Left forelimb (tissue), 1 donor: ENCODE data around the gene NTMT2.
"Not testable (repeated sequence)": the region's sequence is repeated elsewhere in the genome, so short reads cannot be mapped to it uniquely, and the experiment has no call there.

Experiments
- DNase-seq: peaks from one replicate; pipeline ENCODE4 v3.0.0-alpha.2; 2018; ENCODE audit warnings: low spot score

NTMT2 gene

DNA sequence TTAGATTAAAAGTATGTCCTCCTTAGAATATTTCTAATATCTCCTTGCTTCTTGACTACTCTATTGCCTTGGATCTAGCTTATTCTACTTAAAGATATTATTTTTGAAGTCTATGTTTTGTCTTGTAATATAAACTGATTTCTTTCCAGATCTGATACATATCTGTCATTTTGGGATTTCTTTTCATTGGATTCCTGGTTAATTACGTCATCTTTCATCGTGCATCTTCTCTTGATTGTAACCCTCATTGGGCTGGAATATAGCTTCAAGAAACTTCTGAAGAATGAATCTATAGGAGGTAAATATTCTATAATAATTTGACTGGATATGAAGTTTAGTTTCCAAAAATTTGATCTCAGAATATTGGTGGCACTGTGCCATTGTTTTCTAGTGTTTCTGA is 12.1 kb downstream of the NTMT2 start:
- DNase-seq: no peak

DNA sequence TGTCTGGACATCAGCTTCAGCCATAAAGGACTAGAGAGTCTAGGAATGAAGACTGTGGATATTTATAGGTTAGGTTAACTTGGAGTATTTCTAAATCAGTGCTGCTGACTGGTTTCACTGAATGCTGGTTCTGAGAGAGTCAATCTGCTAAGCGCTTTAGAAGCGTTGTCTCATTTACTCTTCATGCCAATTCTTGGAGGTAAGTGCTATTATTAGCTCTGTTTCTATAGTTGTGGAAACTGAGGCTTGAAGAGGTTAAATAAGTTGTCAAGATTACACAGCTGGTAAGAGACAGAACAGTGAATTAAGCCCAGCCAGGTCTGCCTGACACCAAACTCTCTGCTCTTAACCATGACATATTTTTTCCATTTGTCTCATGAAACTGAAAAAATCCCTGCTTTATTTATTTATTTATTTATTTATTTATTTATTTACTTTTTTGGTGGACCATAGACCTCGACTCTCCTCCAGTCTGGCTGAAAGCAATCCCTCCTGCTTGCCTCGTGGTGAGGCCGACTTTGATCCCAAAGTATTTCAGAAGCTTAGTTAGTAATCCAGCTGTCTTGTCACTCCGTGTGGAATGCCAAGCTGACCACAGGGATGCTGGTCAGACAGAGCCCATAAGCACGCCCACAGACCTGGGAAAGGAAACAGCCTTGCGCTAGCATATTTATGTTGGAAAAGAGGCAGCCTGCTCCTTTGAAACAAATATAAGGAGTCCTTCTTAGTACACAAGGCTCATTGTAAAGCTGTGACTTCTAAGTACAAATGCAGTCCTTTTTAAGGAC is 16.9 kb downstream of the NTMT2 start:
- DNase-seq: no peak

DNA sequence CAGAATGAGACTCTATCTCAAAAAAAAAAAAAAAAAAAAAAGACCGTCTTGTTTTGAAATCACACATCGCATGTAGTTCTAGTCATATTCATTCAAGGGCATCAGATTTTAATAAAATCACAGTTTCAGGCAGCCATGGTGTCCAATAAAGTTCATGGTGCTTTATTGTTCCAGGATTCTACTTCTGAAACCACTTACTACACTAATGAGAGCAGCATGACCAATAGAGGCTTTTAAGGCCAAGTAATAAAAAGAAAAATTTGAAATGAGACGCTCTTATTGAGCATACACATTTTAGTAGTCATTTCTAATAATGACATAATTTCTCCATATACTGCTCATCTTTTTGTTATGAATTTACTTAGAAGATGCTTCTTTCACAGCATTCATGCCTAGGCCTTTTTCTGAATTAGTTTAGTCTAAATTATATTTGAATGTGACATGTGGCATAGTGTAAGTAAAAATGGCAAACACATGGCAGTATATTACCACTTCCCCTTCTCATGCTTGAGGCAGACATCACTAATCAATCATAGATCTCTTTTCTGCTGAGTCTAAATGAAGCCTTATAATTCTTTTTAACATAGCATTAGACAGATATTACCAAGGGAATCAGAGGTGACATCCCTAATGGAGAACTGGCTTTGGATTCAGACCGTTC is 18.5 kb downstream of the NTMT2 start:
- DNase-seq: no peak

DNA sequence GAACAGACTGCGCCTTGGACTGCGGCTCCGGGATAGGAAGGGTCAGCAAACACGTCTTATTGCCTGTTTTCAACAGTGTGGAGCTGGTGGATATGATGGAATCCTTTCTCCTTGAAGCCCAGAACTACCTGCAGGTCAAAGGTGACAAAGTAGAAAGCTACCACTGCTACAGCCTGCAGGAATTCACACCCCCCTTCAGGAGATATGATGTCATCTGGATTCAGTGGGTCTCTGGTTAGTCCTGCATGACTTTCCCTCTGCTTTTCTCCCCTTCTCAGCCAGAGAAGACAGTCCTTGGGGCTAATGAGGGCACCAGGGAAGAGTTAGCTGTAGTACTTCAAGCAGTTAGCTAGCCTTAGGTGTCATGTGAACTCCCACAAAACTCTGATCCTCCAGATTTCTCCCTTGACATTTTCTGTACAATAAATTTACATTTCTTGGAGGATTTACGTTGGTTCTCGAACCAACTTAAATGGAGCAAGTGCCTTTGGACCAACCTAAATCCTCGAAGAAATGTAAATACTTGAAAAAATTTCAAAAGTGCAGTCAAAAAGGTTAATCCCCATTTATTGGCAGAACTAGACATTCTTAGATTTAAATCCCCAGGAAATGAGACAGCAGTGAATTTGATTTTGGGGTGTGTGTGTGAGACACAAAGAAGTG is 20.9 kb downstream of the NTMT2 start:
- DNase-seq: no peak

DNA sequence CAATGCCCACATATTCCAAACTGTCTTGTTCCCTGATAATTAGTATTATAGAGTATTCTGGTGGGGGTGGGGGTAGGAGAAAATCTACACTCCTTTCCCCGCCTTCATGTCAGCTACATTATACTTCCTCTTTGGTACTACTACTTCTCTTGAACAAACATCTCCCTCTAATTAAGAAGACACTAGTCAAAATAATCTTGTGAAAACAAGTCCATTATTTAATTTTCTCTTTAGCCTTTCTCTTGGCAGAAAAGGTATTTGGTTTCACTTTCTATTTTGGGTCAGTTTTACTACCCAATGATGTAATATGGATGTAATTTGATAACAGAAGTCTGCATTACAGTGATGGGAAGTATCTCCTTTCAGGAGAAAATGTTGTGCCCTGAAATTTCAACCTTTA is 22.5 kb downstream of the NTMT2 start:
- DNase-seq: no peak

DNA sequence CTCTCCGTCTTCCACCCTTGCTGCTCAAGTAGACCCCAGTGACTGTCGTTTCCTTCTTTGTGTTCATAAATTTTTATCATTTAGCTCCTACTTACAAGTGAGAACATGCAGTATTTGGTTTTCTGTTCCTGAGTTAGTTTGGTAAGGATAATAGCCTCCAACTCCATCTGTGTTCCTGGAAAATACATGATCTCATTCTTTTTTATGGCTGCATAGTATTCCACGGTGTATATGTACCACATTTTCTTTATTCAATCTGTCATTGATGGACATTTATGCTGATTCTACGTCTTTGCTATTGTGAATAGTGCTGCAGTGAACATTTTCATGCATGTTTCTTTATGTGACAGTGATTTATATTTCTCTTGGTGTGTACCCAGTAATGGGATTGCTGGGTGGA is 24.8 kb downstream of the NTMT2 start:
- DNase-seq: not testable (repeated sequence)

DNA sequence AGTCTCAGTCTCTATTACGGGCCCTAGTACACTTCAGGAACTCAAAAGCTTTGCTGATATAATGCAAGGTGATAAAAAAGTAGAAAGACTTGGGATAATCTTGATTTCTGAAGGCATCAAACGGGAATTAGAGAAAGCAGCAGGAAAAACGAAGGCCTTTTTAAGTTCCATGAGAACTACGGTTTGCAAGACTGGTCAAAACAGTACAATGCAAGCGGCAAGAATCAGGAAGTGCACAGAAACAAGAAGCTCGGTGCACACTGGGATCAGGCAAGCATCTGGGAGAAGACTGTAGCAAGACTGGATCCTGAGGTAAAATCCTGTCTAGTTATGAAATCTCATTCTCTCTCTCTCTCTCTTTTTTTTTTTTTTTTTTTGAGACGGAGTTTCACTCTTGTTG is 28.6 kb downstream of the NTMT2 start:
- DNase-seq: no peak

DNA sequence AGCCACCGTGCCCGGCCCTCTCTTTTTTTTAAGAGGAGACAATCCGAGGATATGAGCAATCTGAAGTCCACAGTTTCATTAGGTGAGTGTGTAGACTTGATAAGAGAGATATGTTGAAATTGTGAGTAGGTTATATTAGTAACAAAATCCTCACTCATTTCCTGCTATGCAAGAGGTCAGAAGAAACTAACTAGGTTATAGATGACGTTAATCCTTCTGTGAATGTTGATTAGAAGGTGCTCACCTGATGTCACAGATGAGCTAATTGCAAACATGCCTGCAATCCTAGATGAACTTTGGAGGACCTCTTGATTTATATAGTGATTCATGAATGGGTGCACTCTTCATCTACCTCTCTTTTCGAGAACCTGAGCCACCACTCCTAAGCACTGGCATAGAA is 29.3 kb downstream of the NTMT2 start:
- no peak for DNase-seq

DNA sequence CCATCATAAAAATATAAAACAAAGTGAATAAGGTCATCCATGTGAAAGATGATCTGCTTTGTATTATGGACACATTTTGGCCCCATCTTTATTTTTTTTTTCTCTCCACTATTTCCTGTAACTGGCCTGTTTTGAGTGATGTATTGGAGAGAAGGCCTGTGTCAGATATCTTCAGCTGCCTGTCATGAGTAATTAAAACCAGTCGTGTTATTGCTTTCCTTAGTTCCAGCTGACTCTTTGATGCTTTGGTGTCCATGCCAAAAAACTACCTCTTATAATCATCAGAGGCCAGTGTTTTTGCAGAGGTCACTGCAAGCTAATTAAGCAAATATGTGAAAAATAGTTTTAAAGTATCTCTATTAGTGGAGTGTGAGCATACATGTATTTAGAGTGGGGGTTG is 29.7 kb downstream of the NTMT2 start:
- no peak for DNase-seq

DNA sequence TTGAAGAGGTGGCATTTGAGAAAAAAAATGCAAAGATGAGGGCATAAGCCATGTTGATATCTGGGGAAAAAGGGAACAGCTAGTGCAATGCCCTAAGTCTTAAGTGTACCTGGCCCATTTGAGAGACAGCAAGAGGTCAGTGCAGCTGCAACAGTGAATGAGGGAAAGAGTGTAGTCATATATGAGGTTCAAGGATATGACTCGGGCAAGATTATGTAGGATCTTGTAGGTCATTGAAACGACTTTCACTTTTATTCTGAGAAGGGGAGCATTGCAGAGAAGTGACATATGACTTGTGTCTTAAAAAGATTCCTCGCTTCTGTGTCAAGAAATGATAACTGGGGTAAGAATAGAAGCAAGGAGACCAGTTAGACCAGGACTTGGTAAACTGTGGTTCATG is 31.0 kb downstream of the NTMT2 start:
- DNase-seq: no peak

DNA sequence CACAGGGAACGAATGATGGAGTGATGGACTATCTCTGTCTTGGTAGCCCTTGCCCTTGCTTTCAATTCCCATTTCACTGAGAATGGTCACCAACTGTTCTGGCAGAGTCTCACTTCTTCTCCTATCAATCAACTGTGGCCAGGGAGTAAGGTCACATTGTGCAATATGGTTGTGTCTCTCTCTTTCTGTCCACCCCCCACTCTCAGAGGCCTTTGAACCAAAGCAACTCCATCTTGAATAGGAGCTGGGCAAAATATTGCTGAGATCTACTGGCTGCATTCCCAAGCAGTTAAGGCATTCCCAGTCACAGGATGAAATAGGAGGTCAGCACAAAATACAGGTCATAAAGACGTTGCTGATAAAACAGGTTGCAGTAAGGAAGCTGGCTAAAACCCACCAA is 36.7 kb downstream of the NTMT2 start:
- no peak for DNase-seq

DNA sequence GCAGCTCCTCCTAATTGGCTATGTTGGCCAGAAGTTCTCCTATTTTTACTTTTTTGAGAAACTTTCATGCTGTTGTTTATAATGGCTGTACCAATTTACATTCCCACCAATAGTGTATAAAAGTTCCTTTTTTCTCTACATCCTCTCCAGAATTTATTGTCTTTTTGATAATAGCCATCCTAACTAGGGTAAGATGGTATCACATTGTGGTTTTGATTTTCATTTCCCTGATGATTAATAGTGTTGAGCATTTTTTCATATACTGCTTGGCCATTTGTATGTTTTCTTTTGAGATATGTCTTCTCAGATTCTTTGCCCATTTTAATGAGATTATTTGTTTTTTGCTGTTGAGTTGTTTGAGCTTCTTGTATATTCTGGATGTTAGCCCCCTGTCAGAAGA is 46.8 kb downstream of the NTMT2 start:
- no peak for DNase-seq

DNA sequence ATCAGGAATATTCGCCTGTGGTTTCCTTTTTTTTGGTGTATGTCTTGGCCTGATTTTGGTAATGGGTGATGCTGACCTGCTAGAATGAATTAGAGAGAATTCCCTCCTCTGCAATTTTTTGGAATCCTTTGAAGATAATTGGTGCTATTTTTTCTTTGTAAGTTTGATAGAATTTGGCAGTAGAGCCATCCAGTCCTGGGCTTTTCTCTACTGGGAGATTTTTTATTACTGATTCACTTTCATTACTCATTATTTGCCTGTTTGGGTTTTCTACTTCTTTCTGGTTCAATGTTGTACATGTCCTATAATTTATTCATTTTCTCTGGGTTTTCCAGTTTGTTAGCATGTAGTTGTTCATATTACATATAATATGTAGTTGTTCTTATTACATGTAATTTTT is 48.7 kb downstream of the NTMT2 start:
- no peak for DNase-seq

DNA sequence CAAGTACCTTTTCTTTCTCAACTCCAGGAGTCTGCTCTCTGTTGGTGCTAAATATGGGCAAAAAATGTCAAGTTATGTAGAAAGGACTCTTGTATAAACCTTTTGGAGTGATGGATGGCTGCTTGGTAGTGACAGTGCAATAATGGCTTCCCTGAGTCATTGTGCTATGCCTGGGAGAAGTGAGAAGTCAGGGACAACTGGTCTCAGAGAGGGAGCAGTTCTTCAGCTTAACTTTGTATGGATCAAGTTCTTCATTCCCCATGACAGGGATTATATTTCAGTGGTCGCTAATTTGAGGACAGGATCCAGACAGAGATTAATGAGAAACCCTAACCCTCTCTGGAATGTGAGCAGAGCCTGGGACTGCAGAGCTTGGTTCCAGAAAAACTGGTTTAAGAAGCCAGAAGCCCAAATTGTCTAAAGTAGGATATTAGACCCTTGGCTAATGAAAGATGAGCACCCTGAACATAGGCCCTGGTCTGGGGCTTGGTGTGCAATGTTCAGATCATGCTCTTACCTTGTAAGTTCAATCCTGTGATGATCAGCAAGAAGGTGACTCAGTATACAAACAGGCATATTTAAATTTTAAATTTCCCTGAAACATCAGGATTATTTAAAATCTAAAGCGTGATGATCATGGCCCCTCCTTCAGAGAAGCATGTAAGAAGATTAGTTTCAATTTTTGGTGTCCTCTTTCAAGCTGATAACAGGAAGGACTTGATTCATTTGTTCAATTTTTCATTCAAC is 50.9 kb downstream of the NTMT2 start:
- no peak for DNase-seq

DNA sequence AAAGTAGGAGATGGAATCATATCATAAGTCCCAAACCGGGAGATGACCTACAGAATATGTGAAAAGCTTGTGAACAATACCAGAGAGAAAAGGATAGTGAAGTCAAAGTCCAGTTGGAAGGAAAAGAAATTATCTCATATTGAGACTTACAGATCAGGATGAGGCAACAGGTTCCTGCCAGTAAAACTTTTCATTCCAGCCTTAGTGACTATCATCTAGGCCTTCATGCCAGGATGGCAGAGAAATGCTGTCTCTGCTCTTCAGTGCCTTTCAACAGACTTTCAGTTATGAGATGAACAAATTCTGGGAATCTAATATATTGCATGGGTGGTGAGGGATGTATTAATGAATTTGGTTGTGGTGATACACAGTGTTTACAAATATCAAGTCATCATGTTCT is 52.3 kb downstream of the NTMT2 start:
- no peak for DNase-seq

DNA sequence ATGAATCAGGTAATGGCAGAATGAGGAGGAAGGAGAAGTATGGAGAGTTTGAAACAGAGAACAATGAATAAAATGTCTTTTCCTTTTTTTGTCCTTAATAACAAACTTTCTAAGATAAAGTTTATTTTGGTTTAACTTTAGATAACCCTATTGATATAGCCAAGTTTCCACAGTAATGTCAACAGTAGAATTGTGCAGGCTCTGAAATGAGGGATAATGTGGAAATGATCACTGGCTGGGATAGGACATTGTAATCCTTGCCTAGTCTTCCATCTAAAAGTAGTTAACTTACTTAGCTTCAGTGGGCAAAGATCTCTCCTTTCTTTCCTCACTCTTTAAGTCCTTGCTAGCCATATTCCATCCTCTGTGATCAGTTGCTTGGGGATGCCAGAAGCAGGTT is 52.8 kb downstream of the NTMT2 start:
- no peak for DNase-seq

DNA sequence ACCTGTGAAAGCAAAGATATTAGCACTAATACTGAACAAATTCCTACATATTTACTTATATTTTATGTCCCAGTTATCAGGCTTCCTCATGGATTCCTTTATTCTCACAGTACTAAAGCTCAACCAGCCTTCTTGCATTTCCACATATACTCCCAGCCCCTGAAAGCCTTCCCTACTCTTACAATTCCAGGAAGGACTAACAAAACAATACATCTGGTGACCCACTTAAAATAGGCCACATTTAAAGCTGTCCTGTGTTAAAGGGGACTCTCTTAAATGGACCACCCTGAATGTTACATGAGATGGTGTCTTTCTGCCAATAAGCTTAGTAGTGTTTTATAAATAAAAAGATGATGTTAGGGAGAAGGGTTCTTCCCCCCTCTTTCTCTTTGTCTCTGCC is 54.4 kb downstream of the NTMT2 start:
- DNase-seq: no peak

DNA sequence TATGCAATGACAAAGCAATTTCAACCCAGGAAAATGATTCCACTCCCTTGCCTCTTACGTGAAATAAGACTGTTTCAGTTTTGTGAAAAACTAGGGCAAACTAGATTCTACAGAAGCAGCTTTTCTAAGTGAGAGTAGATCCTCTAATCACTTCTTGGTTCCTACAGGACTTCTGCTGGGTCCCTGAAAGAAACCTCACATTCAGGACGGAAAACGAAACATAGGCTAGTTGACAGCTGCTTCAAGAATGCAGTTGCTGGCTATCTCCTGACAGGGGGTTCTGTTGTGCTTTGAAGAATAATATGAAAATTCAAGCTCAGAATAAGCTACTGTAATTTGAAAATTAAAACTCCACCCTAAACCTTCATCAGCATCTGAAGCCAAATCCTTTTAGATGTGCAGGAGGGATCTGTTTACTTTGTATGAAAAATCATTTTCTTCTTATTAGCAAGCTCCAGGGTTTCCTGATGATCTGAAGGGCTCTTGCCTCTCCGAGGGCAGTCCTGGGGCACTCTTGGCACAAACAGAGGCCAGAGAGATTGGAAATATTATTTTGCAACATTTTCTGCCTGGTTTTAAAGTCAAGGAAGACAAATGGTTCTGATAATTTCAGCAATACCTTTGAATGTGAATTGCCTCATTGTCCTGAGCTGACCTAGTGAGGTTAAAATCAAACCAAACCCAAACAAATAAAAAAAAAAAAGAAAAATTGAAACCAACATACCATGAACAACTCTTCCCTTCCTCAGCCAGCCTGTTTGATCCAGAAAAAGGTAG is 55.0 kb downstream of the NTMT2 start:
- DNase-seq: no peak

DNA sequence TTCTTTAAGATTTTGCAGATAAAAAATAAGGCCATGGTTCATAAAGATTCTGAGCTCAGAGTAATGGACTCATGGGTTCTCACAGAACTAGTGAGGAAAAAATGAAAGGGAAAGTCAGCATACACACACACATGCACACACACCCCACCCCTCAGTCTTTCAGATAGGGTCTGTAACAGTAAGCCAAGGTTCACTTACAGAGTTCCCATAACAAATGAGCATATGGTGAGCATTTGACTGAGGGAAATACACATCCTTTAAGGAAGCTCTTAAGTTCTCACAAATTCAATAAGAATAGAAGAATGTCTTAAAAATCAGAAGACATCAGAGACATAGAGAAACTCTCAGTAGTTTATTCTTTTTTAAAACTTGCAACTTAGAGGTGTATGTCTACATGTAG is 57.9 kb downstream of the NTMT2 start:
- no peak for DNase-seq

DNA sequence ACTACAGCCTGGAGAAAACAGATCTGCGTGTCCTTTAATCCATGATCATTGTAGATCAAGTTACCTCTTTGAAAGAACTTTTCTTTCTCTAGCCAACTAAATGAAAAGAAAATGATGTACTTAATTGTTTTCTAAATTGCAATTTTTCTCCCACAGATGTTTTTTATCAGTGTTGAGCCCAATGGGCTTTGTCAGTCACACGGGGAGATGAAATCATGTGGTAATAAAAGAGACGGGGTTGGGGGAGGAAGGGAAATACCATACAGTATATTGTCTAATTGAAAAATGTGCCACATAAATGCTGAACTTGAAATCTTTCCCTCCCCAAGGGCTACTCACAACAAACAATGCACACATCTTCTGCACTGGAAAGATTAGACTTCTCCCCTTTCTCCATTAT is 58.4 kb downstream of the NTMT2 start:
- no peak for DNase-seq

DNA sequence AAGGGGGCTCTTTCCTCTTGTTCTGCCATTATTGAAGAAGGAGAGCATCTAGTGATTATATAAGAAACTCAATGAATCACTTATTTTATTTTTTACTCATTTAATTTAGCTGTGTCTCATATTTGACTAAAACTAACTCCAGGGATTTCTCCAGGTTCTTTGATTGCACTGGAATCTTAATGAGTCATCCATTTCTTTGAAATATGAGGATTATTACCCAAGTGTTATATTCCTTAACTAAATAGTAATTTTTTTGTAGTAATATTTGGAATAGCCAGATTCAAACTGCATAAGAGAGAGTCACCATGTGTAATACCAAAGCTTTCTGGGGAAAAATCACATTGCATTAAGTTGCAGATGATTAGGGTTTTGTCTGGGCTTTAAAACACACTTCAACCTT is 59.5 kb downstream of the NTMT2 start:
- no peak for DNase-seq

DNA sequence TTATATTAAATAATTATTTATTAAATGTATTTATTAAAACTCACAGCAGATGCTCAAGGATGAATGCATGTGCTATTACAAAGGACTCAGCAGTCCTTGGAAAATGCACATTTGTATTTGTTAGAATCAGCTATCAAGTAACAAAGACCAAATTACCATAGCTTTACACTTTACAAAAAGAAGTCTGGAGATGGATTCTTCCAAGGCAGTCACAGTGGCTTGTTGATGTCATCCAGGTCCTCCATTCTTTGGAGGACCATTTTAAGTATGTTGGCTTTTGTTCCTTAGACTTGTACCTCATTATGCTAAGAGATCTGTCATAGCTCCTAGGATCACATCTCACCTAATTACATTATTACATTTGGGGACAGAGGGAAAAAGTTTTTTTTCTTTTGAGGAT is 63.4 kb downstream of the NTMT2 start:
- DNase-seq: no peak
